Measurements from ENCODE around the gene PCDH9.

The PCDH9 gene

GRCh38 chr13:66574606-66575005 lies 655.5 kb downstream of the PCDH9 start:
- no peak for DNase-seq (ENCODE audit: low spot score)

- no peak for DNase-seq (ENCODE audit: low spot score)
Measured at GRCh38 chr13:66567899-66568612, 662.1 kb downstream of the PCDH9 start.

GRCh38 chr13:66565279-66565678 lies 664.9 kb downstream of the PCDH9 start:
- DNase-seq (ENCODE audit: low spot score) = no peak

- no peak for DNase-seq (ENCODE audit: low spot score)
Measured at GRCh38 chr13:66563076-66563475, 667.1 kb downstream of the PCDH9 start.

- DNase-seq (ENCODE audit: low spot score) = no peak
Measured at GRCh38 chr13:66562054-66562453, 668.1 kb downstream of the PCDH9 start.

GRCh38 chr13:66560991-66561390 lies 669.1 kb downstream of the PCDH9 start:
- DNase-seq (ENCODE audit: low spot score) = no peak

- no peak for DNase-seq (ENCODE audit: low spot score)
Measured at GRCh38 chr13:66560189-66560588, 669.9 kb downstream of the PCDH9 start.

GRCh38 chr13:66559093-66559492 lies 671.0 kb downstream of the PCDH9 start:
- no peak for DNase-seq (ENCODE audit: low spot score)

GRCh38 chr13:66558506-66558905 lies 671.6 kb downstream of the PCDH9 start:
- no peak for DNase-seq (ENCODE audit: low spot score)

GRCh38 chr13:66557357-66557756 lies 672.8 kb downstream of the PCDH9 start:
- no peak for DNase-seq (ENCODE audit: low spot score)

GRCh38 chr13:66556306-66556705 lies 673.8 kb downstream of the PCDH9 start:
- DNase-seq (ENCODE audit: low spot score) = no peak

GRCh38 chr13:66553391-66553790 lies 676.7 kb downstream of the PCDH9 start:
- no peak for DNase-seq (ENCODE audit: low spot score)

- DNase-seq (ENCODE audit: low spot score) = no peak
Measured at GRCh38 chr13:66551128-66551527, 679.0 kb downstream of the PCDH9 start.

GRCh38 chr13:66547685-66548084 lies 682.5 kb downstream of the PCDH9 start:
- no peak for DNase-seq (ENCODE audit: low spot score)

GRCh38 chr13:66546534-66547379 lies 683.4 kb downstream of the PCDH9 start:
- no peak for DNase-seq (ENCODE audit: low spot score)

GRCh38 chr13:66543780-66544179 lies 686.4 kb downstream of the PCDH9 start:
- DNase-seq (ENCODE audit: low spot score) = no peak

- DNase-seq (ENCODE audit: low spot score) = no peak
Measured at GRCh38 chr13:66537417-66537816, 692.7 kb downstream of the PCDH9 start.

GRCh38 chr13:66536746-66537145 lies 693.4 kb downstream of the PCDH9 start:
- no peak for DNase-seq (ENCODE audit: low spot score)

- no peak for DNase-seq (ENCODE audit: low spot score)
Measured at GRCh38 chr13:66534561-66534960, 695.6 kb downstream of the PCDH9 start.

- no peak for DNase-seq (ENCODE audit: low spot score)
Measured at GRCh38 chr13:66532845-66533244, 697.3 kb downstream of the PCDH9 start.

- DNase-seq (ENCODE audit: low spot score) = no peak
Measured at GRCh38 chr13:66532146-66532545, 698.0 kb downstream of the PCDH9 start.

- no peak for DNase-seq (ENCODE audit: low spot score)
Measured at GRCh38 chr13:66530686-66531085, 699.5 kb downstream of the PCDH9 start.

- no peak for DNase-seq (ENCODE audit: low spot score)
Measured at GRCh38 chr13:66530158-66530557, 700.0 kb downstream of the PCDH9 start.

Measured in RKO (cell line).